Activated CD8-positive, alpha-beta memory T cell treated with anti-CD3 and anti-CD28 coated beads, Interleukin-2, amount 50 U/mL, for 24 hours (primary cell): ENCODE data around the gene CDK6.
A peak's percentile ranks its signal among the peaks of the same experiment; 100 is the strongest.

Experiments
- DNase-seq: peaks from one replicate; pipeline ENCODE4 v3.0.0-alpha.2; 2020; ENCODE audit errors: extremely low read depth

CDK6 gene

DNA sequence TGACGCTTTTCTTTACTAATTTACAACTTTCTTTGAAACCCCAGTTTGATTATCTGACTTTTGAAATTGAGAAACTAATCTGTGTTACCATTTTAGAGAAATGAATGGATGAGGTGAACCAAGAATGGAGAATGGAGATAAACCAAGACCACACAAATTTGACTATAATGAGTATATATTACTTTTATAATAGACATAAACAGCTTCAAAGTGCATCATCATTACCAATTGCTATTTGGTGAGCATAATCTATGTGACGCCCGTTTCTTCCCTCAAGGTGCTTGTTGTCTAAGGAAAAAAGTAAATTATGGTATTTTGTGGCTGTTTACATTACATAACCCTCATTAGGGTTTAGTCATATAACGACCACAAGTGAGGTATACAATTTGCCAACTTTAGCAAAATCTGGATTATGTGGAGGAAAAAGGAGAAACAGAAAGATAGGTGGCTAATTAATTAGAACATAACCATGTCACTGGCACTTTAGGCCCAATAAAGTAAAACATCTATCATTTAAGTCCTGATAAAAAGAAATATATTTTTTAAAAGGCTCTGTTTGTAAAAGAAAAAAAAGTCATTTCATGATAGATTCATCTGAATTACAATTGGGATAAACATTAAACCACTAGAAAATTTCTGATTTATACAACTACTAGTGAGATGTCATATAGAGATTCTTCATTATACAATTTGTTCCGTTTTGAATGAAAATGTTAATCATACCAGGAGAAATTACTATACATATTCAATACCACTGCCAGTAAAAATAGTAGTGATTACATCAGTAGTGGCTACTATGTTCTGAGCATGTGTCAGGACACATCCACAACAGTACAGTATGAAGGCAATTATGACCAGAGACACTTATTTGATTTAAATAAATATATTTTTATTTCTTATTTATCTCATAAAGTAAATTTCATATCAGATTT is 128.0 kb downstream of the CDK6 start:
- no peak for DNase-seq

DNA sequence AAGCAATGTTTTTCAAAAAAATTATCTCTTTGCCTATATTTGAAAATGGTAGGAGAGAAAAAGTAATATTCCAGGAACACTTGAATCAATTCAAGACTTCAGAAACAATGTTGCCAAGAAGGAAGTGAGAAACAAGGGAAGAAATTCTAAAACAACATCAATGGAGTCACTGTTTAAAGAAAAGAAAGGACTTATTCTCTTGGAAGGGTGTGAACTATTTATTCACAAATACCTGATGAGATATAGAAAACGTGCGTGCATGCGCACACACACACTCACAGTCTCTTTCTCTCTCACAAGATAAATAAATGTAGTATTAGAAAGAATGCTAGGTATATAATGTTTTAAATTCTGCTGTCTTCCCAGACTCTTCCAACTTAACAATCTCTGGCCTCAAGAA is 128.9 kb downstream of the CDK6 start:
- DNase-seq, result no peak

DNA sequence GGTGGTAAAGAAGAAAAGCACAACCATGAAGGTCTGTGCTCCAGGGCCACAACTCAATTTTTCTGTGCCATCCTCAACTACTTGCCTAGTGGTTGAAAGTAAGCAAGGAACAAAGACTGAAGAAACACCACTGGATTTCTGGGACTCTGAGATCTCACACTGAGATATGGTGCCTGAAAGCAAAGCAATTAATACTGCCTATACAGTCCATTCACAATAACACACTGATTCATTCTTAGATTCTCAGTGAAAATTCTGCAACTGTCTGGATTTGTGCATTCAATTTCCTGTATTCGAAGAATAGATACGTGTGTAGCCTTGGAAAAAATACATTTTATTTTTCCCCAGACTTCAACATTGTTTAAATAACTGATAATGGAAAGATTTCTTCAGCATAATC is 129.8 kb downstream of the CDK6 start:
- no peak for DNase-seq

- DNase-seq, result no peak
Observed at GRCh38 chr7:92705831-92706230, 130.5 kb downstream of the CDK6 start.

DNA sequence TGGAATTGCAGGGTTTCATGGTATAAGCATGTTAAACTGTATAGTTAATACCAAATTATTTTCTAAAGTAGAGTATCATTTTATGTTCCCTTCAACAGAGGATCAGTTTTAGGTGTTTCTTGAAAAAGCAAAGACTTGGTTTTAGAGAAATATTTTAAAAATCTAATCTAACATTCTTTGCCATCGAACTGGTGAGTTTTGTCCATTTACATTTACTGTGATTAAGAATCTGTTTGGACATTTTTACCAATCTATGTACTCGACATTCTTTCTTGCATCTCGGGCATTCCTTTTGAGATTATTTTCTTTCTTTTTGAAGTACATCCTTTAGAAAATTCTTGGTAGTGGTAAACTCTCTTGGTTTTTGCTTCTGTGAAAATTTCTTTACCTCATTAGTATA is 131.5 kb downstream of the CDK6 start:
- no peak for DNase-seq

GRCh38 chr7:92702535-92702934 is 133.8 kb downstream of the CDK6 start:
- no peak for DNase-seq

DNA sequence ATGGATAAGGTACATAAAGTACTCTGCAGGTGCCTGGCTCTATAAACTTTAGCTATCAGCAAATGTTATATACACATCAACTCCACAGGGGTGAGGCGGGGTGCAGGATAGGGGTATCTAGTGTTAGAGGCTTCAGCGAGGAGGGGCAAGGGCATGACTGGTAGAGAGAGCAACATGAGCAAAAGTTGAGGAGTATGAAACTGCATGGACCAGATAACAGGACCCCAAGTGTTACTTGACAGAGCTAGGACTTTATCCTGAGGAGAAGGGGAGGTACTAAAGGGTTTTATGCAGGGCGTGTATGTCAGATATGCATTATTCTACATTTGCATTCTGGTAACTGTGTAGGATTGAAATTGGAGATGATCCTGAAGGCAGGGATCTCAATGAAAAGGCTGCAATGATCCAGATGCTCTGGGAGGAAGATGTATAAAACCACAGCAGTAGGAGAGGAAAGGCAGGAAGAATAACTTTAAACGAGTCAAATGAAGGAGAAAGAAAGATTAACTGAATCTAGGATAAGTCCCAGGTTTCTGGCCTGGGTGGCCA is 136.3 kb downstream of the CDK6 start:
- no peak for DNase-seq

GRCh38 chr7:92699560-92699959 is 136.8 kb downstream of the CDK6 start:
- no peak for DNase-seq

GRCh38 chr7:92698237-92698841 is 138.0 kb downstream of the CDK6 start:
- no peak for DNase-seq

- DNase-seq, result no peak
Observed at GRCh38 chr7:92697414-92697813, 139.0 kb downstream of the CDK6 start.

- DNase-seq, result no peak
Observed at GRCh38 chr7:92697012-92697411, 139.4 kb downstream of the CDK6 start.

- DNase-seq, result no peak
Observed at GRCh38 chr7:92696584-92696983, 139.8 kb downstream of the CDK6 start.

DNA sequence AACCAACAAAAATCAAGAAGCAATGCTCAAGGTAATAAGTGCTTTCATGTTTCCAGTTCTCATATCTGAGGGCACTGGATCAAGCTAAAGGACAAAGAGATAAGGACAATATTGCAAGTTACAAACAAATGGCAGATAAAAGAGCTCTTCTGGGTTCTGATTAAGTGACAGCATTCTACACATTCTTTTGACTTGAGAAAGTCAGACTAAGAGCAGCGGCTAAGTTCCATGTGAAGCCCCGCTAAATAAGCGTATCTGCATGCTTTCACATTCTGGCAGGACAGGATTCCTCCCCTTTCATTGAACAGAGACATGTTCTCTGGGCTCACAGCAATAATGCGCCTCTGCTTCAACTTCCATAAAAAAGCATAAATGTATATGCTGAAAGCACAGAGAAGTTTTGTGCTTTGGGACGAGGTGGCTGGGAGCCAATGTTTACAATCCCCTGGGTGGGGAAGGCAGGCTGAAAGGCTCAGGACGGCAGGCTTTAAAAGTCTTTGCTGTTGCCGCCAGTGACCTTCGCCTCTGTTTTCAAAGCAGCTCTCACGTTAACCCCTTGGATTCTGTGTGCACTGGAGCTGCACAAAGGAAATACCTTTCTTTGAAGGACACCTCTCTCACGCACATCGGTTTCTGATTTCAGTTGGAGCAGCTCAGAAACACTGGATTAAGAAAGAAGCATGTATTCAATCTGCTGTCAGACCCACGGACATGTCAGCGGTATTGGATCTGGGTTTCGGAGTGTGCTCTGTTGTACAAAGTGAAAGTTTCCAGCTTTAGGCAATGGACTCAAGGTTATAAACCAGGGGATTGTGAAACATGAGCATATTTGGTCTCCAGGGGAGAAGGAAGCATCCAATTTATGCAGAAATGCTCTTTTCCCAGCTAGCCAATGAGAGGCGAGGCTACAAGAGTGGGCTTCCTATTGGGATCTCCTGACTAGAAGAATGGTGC is 140.8 kb downstream of the CDK6 start:
- no peak for DNase-seq

- no peak for DNase-seq
Observed at GRCh38 chr7:92694211-92694610, 142.2 kb downstream of the CDK6 start.

- DNase-seq, result no peak
Observed at GRCh38 chr7:92693519-92693918, 142.9 kb downstream of the CDK6 start.

GRCh38 chr7:92691578-92691977 is 144.8 kb downstream of the CDK6 start:
- no peak for DNase-seq

DNA sequence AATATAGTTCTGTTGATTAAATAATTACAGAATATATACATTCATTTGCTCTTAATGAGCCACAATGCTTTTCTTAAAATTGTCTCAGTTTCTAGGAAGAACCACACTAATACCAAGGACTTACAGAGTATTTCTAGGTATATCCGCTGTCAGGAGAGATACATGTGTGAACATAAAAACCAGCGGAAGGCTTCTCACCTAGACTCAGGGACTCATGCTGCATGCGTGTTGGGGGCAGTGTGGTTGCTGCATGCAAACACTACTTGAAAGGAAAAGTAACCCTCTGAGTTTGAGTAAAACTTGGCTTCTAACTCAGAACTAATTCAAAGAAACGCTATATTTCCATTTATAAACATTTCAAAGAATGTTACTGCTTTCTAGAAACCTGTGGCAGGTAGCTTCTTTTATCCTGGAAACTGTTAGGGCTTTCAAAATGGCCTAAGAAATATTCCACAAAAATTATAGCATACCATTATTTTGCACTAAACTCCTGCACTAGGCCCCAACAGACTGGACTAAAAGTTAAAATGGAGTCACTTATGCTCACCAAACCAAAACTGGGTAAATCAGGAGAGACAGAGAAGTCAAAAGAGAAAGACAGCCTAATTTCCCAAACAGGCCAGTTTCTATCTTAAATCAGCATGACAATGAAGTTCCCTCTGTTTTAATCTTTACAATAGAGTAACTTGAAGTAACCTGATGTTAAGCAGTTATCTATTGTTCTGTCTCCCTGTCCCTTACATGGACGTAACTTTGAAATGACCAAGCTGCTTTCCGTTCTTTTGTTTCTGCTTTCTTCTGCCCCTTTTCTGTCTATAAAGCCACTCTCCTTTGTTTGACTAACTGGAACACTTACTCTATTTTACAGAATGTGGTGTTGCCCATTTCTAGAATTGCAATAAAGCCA is 151.0 kb downstream of the CDK6 start:
- DNase-seq, result peak; percentile 37

GRCh38 chr7:92684274-92684673 is 152.1 kb downstream of the CDK6 start:
- no peak for DNase-seq

DNA sequence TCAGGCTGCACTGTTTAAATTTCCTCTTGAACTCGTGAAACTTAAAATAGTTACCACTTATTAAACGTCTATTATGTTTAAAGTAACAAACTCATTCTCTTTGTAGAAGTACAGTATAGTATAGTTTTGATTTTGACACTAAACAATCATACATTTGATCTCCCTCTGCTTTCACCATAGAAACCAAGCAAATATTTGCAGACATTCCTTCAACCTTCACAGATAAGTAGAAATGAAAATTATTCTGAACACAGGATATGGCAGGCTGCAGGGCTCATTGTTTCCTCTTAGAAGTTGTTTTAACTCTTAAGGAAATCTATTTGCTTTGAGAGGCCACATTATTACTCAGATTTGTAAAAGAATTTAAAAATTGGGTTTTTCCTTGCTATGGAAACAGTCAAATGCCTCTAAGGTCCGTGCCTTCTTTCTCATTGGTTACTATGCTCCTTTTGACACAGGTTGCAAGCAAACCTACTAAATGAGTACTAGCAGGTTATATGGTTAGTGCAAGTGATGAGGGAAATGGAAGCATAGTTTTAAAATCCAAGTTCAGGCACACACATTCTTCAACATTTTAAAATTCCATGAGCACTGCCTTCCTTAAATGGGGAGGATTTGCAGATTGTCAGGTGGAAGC is 153.4 kb downstream of the CDK6 start:
- no peak for DNase-seq

- DNase-seq, result no peak
Observed at GRCh38 chr7:92682330-92682729, 154.0 kb downstream of the CDK6 start.
